Effector memory CD4-positive, alpha-beta T cell (primary cell): ENCODE results near the gene PTPN1.

Experiments
- DNase-seq, 3 donors: peaks; one replicate each; pipeline ENCODE4 v3.0.0-alpha.2; 2020
- H3K27ac ChIP-seq: 2 replicates; pipeline ENCODE4 v1.7.0; 2013; ENCODE audit warnings: mild to moderate bottlenecking, low read length, moderate library complexity; ENCODE audit not compliant: insufficient read depth, poor library complexity, severe bottlenecking
- H3K27me3 ChIP-seq: replicated peaks from 2 replicates; pipeline ENCODE4 v1.7.0; 2013; ENCODE audit warnings: mild to moderate bottlenecking, low read length; ENCODE audit not compliant: insufficient read depth, control insufficient read depth, poor library complexity, severe bottlenecking
- H3K36me3 ChIP-seq: 2 replicates; pipeline ENCODE4 v1.7.0; 2013; ENCODE audit warnings: mild to moderate bottlenecking, low read length, moderate library complexity; ENCODE audit not compliant: control insufficient read depth, insufficient read depth
- H3K4me1 ChIP-seq: 2 replicates; pipeline ENCODE4 v1.7.0; 2013; ENCODE audit warnings: low read length, mild to moderate bottlenecking; ENCODE audit not compliant: control insufficient read depth, insufficient read depth, poor library complexity, severe bottlenecking
- H3K4me3 ChIP-seq: 2 replicates; pipeline ENCODE4 v1.7.0; 2013; ENCODE audit warnings: low read length, low read depth, mild to moderate bottlenecking; ENCODE audit not compliant: insufficient read depth, poor library complexity, severe bottlenecking
- H3K9me3 ChIP-seq: 2 replicates; pipeline ENCODE4 v1.7.0; 2013; ENCODE audit warnings: mild to moderate bottlenecking, low read length, moderate library complexity; ENCODE audit not compliant: control insufficient read depth
- total RNA-seq, 3 donors: gene quantifications; one replicate each; lab custom pipeline; 2026; lab: John Stamatoyannopoulos, UW

PTPN1 gene
- 157 to 169 (median 166) reads per million in 3 donors for total RNA-seq

GRCh38 chr20:50509923-50510705 lies at the start of gene PTPN1:
Gene PTPN1, plus strand, starts transcription at chr20:50510383. Its CDS starts 145 bp downstream, at chr20:50510528.
- peak within 1 kb of the TSS; percentile 96 for H3K4me3 ChIP-seq
- peak within 1 kb of the TSS; percentile 90 for H3K27ac ChIP-seq
- peaks cover 5% of the 10 kb centered on the region for H3K36me3 ChIP-seq
- H3K27me3 ChIP-seq: no peaks in the 10 kb centered on the region
- H3K4me1 ChIP-seq: peaks cover 33% of the 10 kb centered on the region
- DNase-seq: peak; percentile 98 to 99 (median 98)
- no peaks in the 10 kb centered on the region for H3K9me3 ChIP-seq

- H3K27me3 ChIP-seq: no peaks in the 10 kb centered on the region
- H3K4me1 ChIP-seq: peaks cover 9% of the 10 kb centered on the region
- H3K4me3 ChIP-seq: no peak overlapping the region
- no peaks in the 10 kb centered on the region for H3K36me3 ChIP-seq
- no peak overlapping the region for H3K27ac ChIP-seq
- H3K9me3 ChIP-seq: no peaks in the 10 kb centered on the region
- peak; percentile 57 to 67 (median 59) for DNase-seq
These were observed 49.4 kb upstream of the PTPN1 start for GRCh38 chr20:50460608-50461267.

GRCh38 chr20:50462093-50462690 lies 48.0 kb upstream of the PTPN1 start:
- H3K27ac ChIP-seq: no peak overlapping the region
- H3K9me3 ChIP-seq: no peaks in the 10 kb centered on the region
- no peaks in the 10 kb centered on the region for H3K36me3 ChIP-seq
- no peaks in the 10 kb centered on the region for H3K27me3 ChIP-seq
- H3K4me1 ChIP-seq: peaks cover 9% of the 10 kb centered on the region
- no peak for DNase-seq
- H3K4me3 ChIP-seq: no peak overlapping the region

- H3K9me3 ChIP-seq: no peaks in the 10 kb centered on the region
- H3K36me3 ChIP-seq: no peaks in the 10 kb centered on the region
- H3K27ac ChIP-seq: no peak overlapping the region
- DNase-seq: peak; percentile 14 to 42 (median 33)
- H3K27me3 ChIP-seq: no peaks in the 10 kb centered on the region
- no peak overlapping the region for H3K4me3 ChIP-seq
- H3K4me1 ChIP-seq: peaks cover 9% of the 10 kb centered on the region
These were observed 46.0 kb upstream of the PTPN1 start for GRCh38 chr20:50464026-50464724.

GRCh38 chr20:50464725-50465650 lies 45.2 kb upstream of the PTPN1 start:
- Histone ChIP-seq H3K4me1 (peaks cover 9% of the 10 kb centered on the region), H3K36me3 (no peaks in the 10 kb centered on the region), H3K27me3 (no peaks in the 10 kb centered on the region), H3K9me3 (no peaks in the 10 kb centered on the region), H3K4me3 (no peak overlapping the region), H3K27ac (no peak overlapping the region)
- DNase-seq: no peak

GRCh38 chr20:50467174-50467573 lies 43.0 kb upstream of the PTPN1 start:
- Histone ChIP-seq H3K36me3 (no peaks in the 10 kb centered on the region), H3K27ac (no peak overlapping the region), H3K4me1 (peaks cover 9% of the 10 kb centered on the region), H3K9me3 (no peaks in the 10 kb centered on the region), H3K4me3 (no peak overlapping the region), H3K27me3 (no peaks in the 10 kb centered on the region)
- DNase-seq: no peak

GRCh38 chr20:50467718-50468356 lies 42.3 kb upstream of the PTPN1 start:
- Histone ChIP-seq H3K4me1 (peaks cover 9% of the 10 kb centered on the region), H3K4me3 (no peak overlapping the region), H3K9me3 (no peaks in the 10 kb centered on the region), H3K27me3 (no peaks in the 10 kb centered on the region), H3K36me3 (no peaks in the 10 kb centered on the region), H3K27ac (no peak overlapping the region)
- peak in 1 of 3 donors; percentile 16 for DNase-seq

- Histone ChIP-seq H3K36me3 (no peaks in the 10 kb centered on the region), H3K27me3 (no peaks in the 10 kb centered on the region), H3K27ac (no peak overlapping the region), H3K4me1 (peaks cover 9% of the 10 kb centered on the region), H3K9me3 (no peaks in the 10 kb centered on the region), H3K4me3 (no peak overlapping the region)
- DNase-seq: no peak
These were observed 41.8 kb upstream of the PTPN1 start for GRCh38 chr20:50468378-50468798.
